Measurements from ENCODE around the gene SENP6. TPM values are rescaled to one million over a fixed set of nuclear protein-coding genes. Genes with fewer than 3 reads are reported as not detected.
"Not testable (repeated sequence)": the region's sequence is repeated elsewhere in the genome, so short reads cannot be mapped to it uniquely, and the experiment has no call there.

SENP6 gene
- total and polyA plus RNA-seq, 5 donors from 2014 or later, result 35.1 to 99.4 (median 41.5) TPM

DNA sequence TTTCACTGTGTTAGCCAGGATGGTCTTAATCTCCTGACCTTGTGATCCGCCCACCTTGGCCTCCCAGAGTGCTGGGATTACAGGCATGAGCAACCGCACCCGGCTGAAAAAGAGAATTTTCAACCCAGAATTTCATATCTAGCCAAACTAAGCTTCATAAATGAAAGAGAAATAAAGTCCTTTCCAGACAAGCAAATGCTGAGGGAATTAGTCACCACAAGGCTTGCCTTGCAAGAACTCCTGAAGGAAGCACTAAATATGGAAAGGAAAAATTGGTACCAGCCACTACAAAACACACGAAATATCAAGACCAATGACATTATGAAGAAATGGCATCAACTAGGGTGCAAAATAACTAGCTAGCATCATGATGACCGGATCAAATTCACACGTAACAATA, 31.0 kb upstream of the SENP6 start:
- peaks cover 0 to 16% (median 5%) of the 10 kb centered on the region in 7 donors for H3K9me3 Mint-ChIP-seq
- H3K9me3 ChIP-seq (ENCODE audit: control insufficient read depth in 2 of 2, low read length in 2 of 2); H3K4me3 Mint-ChIP-seq; H3K36me3 ChIP-seq (ENCODE audit: control insufficient read depth, insufficient read depth, low read length); H3K27ac ChIP-seq (ENCODE audit: insufficient read depth, low read length, poor library complexity, severe bottlenecking); ATAC-seq (ENCODE audit: low read depth in 2 of 2); H3K27ac Mint-ChIP-seq; H3K36me3 Mint-ChIP-seq; H3K4me1 ChIP-seq (ENCODE audit: control insufficient read depth, insufficient read depth, low read length, poor library complexity, severe bottlenecking); H3K27me3 ChIP-seq (ENCODE audit: control insufficient read depth, insufficient read depth, low read length); DNase-seq; H3K4me1 Mint-ChIP-seq; H3K4me3 ChIP-seq (ENCODE audit: low read depth, low read length): not testable (repeated sequence)
- peaks cover 52% of the 10 kb centered on the region for H3K27me3 Mint-ChIP-seq

- Mint-ChIP-seq H3K9me3 (peaks cover 0 to 9% (median 2%) of the 10 kb centered on the region in 7 donors), H3K27ac (no peak overlapping the region), H3K4me1 (no peaks in the 10 kb centered on the region), H3K4me3 (no peak overlapping the region), H3K27me3 (peaks cover 43% of the 10 kb centered on the region), H3K36me3 (no peaks in the 10 kb centered on the region)
- Histone ChIP-seq H3K27me3 (ENCODE audit: control insufficient read depth, insufficient read depth, low read length) (no peaks in the 10 kb centered on the region), H3K4me3 (ENCODE audit: low read depth, low read length) (no peak overlapping the region), H3K36me3 (ENCODE audit: control insufficient read depth, insufficient read depth, low read length) (no peaks in the 10 kb centered on the region), H3K4me1 (ENCODE audit: control insufficient read depth, insufficient read depth, low read length, poor library complexity, severe bottlenecking) (no peaks in the 10 kb centered on the region), H3K27ac (ENCODE audit: insufficient read depth, low read length, poor library complexity, severe bottlenecking) (no peak overlapping the region), H3K9me3 (ENCODE audit: control insufficient read depth in 2 of 2, low read length in 2 of 2) (no peaks in the 10 kb centered on the region)
- DNase-seq (no peak), ATAC-seq (ENCODE audit: low read depth in 2 of 2) (no peak)
These were observed 29.6 kb upstream of the SENP6 start for GRCh38 chr6:75572072-75572471.

GRCh38 chr6:75579951-75580350, 21.7 kb upstream of the SENP6 start:
- DNase-seq, result peak in 1 of 3 donors; percentile 42
- Histone ChIP-seq H3K4me3 (ENCODE audit: low read depth, low read length) (peak overlapping the region; percentile 8), H3K27ac (ENCODE audit: insufficient read depth, low read length, poor library complexity, severe bottlenecking) (no peak overlapping the region), H3K4me1 (ENCODE audit: control insufficient read depth, insufficient read depth, low read length, poor library complexity, severe bottlenecking) (no peaks in the 10 kb centered on the region), H3K27me3 (ENCODE audit: control insufficient read depth, insufficient read depth, low read length) (peaks cover 6% of the 10 kb centered on the region), H3K9me3 (ENCODE audit: control insufficient read depth in 2 of 2, low read length in 2 of 2) (peaks cover 0 to 3% of the 10 kb centered on the region in 2 experiments), H3K36me3 (ENCODE audit: control insufficient read depth, insufficient read depth, low read length) (no peaks in the 10 kb centered on the region)
- H3K27me3 Mint-ChIP-seq, result peaks cover 29% of the 10 kb centered on the region
- H3K4me1 Mint-ChIP-seq, result peaks cover 4 to 12% (median 7%) of the 10 kb centered on the region in 4 donors
- no peaks in the 10 kb centered on the region for H3K36me3 Mint-ChIP-seq
- H3K27ac Mint-ChIP-seq, result no peak overlapping the region
- H3K4me3 Mint-ChIP-seq, result peak overlapping the region in 2 of 4 donors; percentile 0 to 21
- H3K9me3 Mint-ChIP-seq, result peaks cover 0 to 4% (median 0%) of the 10 kb centered on the region in 7 donors
- ATAC-seq (ENCODE audit: low read depth in 2 of 2), result no peak

- H3K27me3 Mint-ChIP-seq, result peaks cover 24% of the 10 kb centered on the region
- H3K27ac Mint-ChIP-seq, result no peak overlapping the region
- H3K36me3 ChIP-seq (ENCODE audit: control insufficient read depth, insufficient read depth, low read length), result no peaks in the 10 kb centered on the region
These were observed 20.4 kb upstream of the SENP6 start for GRCh38 chr6:75581231-75581630.

GRCh38 chr6:75584552-75584951, 17.1 kb upstream of the SENP6 start:
- H3K4me1 Mint-ChIP-seq, result peaks cover 4 to 11% (median 6%) of the 10 kb centered on the region in 4 donors
- H3K27ac ChIP-seq (ENCODE audit: insufficient read depth, low read length, poor library complexity, severe bottlenecking); H3K4me1 ChIP-seq (ENCODE audit: control insufficient read depth, insufficient read depth, low read length, poor library complexity, severe bottlenecking); H3K36me3 Mint-ChIP-seq; H3K36me3 ChIP-seq (ENCODE audit: control insufficient read depth, insufficient read depth, low read length); H3K9me3 Mint-ChIP-seq; H3K4me3 Mint-ChIP-seq; H3K9me3 ChIP-seq (ENCODE audit: control insufficient read depth in 2 of 2, low read length in 2 of 2); DNase-seq; H3K27me3 ChIP-seq (ENCODE audit: control insufficient read depth, insufficient read depth, low read length); ATAC-seq (ENCODE audit: low read depth in 2 of 2); H3K4me3 ChIP-seq (ENCODE audit: low read depth, low read length): not testable (repeated sequence)
- H3K27ac Mint-ChIP-seq, result peak overlapping the region in 1 of 3 donors; percentile 39
- H3K27me3 Mint-ChIP-seq, result peaks cover 19% of the 10 kb centered on the region

More at GRCh38 chr6:75581231-75581630, 20.4 kb upstream of the SENP6 start:
- no peaks in the 10 kb centered on the region for H3K36me3 Mint-ChIP-seq
- peaks cover 0 to 4% (median 0%) of the 10 kb centered on the region in 7 donors for H3K9me3 Mint-ChIP-seq
- Histone ChIP-seq H3K4me1 (ENCODE audit: control insufficient read depth, insufficient read depth, low read length, poor library complexity, severe bottlenecking) (no peaks in the 10 kb centered on the region), H3K27me3 (ENCODE audit: control insufficient read depth, insufficient read depth, low read length) (peaks cover 6% of the 10 kb centered on the region), H3K4me3 (ENCODE audit: low read depth, low read length) (no peak overlapping the region), H3K27ac (ENCODE audit: insufficient read depth, low read length, poor library complexity, severe bottlenecking) (no peak overlapping the region), H3K9me3 (ENCODE audit: control insufficient read depth in 2 of 2, low read length in 2 of 2) (peaks cover 0 to 3% of the 10 kb centered on the region in 2 experiments)
- peaks cover 4 to 12% (median 7%) of the 10 kb centered on the region in 4 donors for H3K4me1 Mint-ChIP-seq
- no peak overlapping the region for H3K4me3 Mint-ChIP-seq
- no peak for ATAC-seq (ENCODE audit: low read depth in 2 of 2)
- no peak for DNase-seq

- H3K27ac Mint-ChIP-seq, result no peak overlapping the region
- H3K27me3 ChIP-seq (ENCODE audit: control insufficient read depth, insufficient read depth, low read length), result no peaks in the 10 kb centered on the region
- no peak for DNase-seq
- no peak overlapping the region for H3K27ac ChIP-seq (ENCODE audit: insufficient read depth, low read length, poor library complexity, severe bottlenecking)
- H3K27me3 Mint-ChIP-seq, result peaks cover 13% of the 10 kb centered on the region
- H3K4me1 ChIP-seq (ENCODE audit: control insufficient read depth, insufficient read depth, low read length, poor library complexity, severe bottlenecking), result no peaks in the 10 kb centered on the region
- peaks cover 0 to 4% (median 0%) of the 10 kb centered on the region in 7 donors for H3K9me3 Mint-ChIP-seq
- H3K36me3 ChIP-seq (ENCODE audit: control insufficient read depth, insufficient read depth, low read length), result no peaks in the 10 kb centered on the region
- ATAC-seq (ENCODE audit: low read depth in 2 of 2), result no peak
- no peaks in the 10 kb centered on the region for H3K4me1 Mint-ChIP-seq
- peaks cover 0 to 3% of the 10 kb centered on the region in 2 experiments for H3K9me3 ChIP-seq (ENCODE audit: control insufficient read depth in 2 of 2, low read length in 2 of 2)
- H3K36me3 Mint-ChIP-seq, result no peaks in the 10 kb centered on the region
- no peak overlapping the region for H3K4me3 Mint-ChIP-seq
- no peak overlapping the region for H3K4me3 ChIP-seq (ENCODE audit: low read depth, low read length)
These were observed 12.7 kb upstream of the SENP6 start for GRCh38 chr6:75588948-75589347.

DNA sequence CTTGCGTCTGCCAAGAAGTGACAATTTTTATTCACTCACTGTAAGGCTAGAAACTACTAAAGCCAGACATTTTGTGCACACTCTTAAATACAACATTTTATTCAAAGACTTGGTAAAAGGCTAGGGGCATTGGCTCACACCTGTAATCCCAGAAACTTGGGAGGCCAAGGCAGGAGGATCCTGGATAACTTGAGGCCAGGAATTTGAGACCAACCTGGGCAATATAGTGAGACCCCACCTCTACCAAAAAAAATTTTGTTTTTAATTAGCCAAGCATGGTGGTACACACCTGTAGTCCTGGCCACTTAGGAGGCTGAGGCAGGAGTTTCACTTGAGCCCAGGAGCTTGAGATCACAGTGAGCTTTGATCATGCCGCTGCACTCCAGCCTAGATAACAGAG, 11.3 kb upstream of the SENP6 start:
- no peak overlapping the region for H3K4me3 Mint-ChIP-seq
- H3K27ac Mint-ChIP-seq, result no peak overlapping the region
- ATAC-seq (ENCODE audit: low read depth in 2 of 2) (no peak), DNase-seq (no peak)
- Histone ChIP-seq H3K36me3 (ENCODE audit: control insufficient read depth, insufficient read depth, low read length) (no peaks in the 10 kb centered on the region), H3K4me1 (ENCODE audit: control insufficient read depth, insufficient read depth, low read length, poor library complexity, severe bottlenecking) (no peaks in the 10 kb centered on the region), H3K4me3 (ENCODE audit: low read depth, low read length) (no peak overlapping the region), H3K27ac (ENCODE audit: insufficient read depth, low read length, poor library complexity, severe bottlenecking) (no peak overlapping the region), H3K9me3 (ENCODE audit: control insufficient read depth in 2 of 2, low read length in 2 of 2) (no peaks in the 10 kb centered on the region), H3K27me3 (ENCODE audit: control insufficient read depth, insufficient read depth, low read length) (no peaks in the 10 kb centered on the region)
- no peaks in the 10 kb centered on the region for H3K36me3 Mint-ChIP-seq
- H3K4me1 Mint-ChIP-seq, result no peaks in the 10 kb centered on the region
- H3K27me3 Mint-ChIP-seq, result peaks cover 5% of the 10 kb centered on the region
- peaks cover 0 to 2% (median 0%) of the 10 kb centered on the region in 7 donors for H3K9me3 Mint-ChIP-seq

DNA sequence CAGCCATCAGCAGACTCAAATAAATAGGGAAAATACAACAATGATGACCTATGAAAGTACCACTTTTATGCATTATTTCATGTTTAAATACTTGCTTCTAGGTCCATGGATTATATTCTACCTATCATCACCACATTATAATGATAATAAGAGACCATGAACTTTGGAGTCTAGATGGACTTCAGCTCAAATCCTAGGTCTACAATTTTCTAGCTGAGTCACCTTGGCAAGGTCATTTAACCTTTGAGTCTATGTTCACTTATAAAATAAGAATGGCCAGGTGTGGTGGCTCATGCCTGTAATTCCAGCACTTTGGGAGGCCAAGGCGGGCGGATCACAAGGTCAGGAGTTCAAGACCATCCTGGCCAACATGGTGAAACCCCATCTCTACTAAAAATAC, 5.3 kb upstream of the SENP6 start:
- not testable (repeated sequence) for DNase-seq; H3K36me3 ChIP-seq (ENCODE audit: control insufficient read depth, insufficient read depth, low read length); H3K36me3 Mint-ChIP-seq; H3K27ac Mint-ChIP-seq; H3K9me3 ChIP-seq (ENCODE audit: control insufficient read depth in 2 of 2, low read length in 2 of 2); H3K27me3 Mint-ChIP-seq; H3K4me3 Mint-ChIP-seq; H3K9me3 Mint-ChIP-seq; H3K27ac ChIP-seq (ENCODE audit: insufficient read depth, low read length, poor library complexity, severe bottlenecking); H3K27me3 ChIP-seq (ENCODE audit: control insufficient read depth, insufficient read depth, low read length); H3K4me3 ChIP-seq (ENCODE audit: low read depth, low read length); ATAC-seq (ENCODE audit: low read depth in 2 of 2)
- peaks cover 19% of the 10 kb centered on the region for H3K4me1 ChIP-seq (ENCODE audit: control insufficient read depth, insufficient read depth, low read length, poor library complexity, severe bottlenecking)
- peaks cover 13 to 32% (median 22%) of the 10 kb centered on the region in 4 donors for H3K4me1 Mint-ChIP-seq

Measured in CD4-positive, CD25-positive, alpha-beta regulatory T cell (primary cell).